NCI-H1694 (cell line): Measurements from ENCODE around the gene CAV3.
"Not testable (repeated sequence)": the region's sequence is repeated elsewhere in the genome, so short reads cannot be mapped to it uniquely, and the experiment has no call there.

Experiments used
- DNase-seq: peaks from one replicate; lab custom pipeline; 2025; lab: John Stamatoyannopoulos, UW

The CAV3 gene

GRCh38 chr3:8733332-8734094 lies at the start of gene CAV3:
CAV3 (plus strand) TSS chr3:8733802; CDS start chr3:8733877, 75 bp downstream.
- DNase-seq, result no peak

- not testable (repeated sequence) for DNase-seq
Observed at GRCh38 chr3:8684992-8685391, 48.6 kb upstream of the CAV3 start.

- DNase-seq, result not testable (repeated sequence)
Observed at GRCh38 chr3:8691295-8691694, 42.3 kb upstream of the CAV3 start.

- no peak for DNase-seq
Observed at GRCh38 chr3:8702560-8702959, 31.0 kb upstream of the CAV3 start.

- DNase-seq, result no peak
Observed at GRCh38 chr3:8705575-8705974, 28.0 kb upstream of the CAV3 start.

GRCh38 chr3:8709287-8709686 lies 24.3 kb upstream of the CAV3 start:
- no peak for DNase-seq

- DNase-seq, result no peak
Observed at GRCh38 chr3:8709801-8710507, 23.6 kb upstream of the CAV3 start.

GRCh38 chr3:8712045-8712907 lies 21.3 kb upstream of the CAV3 start:
- peak; percentile 32 for DNase-seq

GRCh38 chr3:8712908-8713255 lies 20.7 kb upstream of the CAV3 start:
- DNase-seq, result no peak

GRCh38 chr3:8713901-8714759 lies 19.5 kb upstream of the CAV3 start:
- no peak for DNase-seq

GRCh38 chr3:8715757-8716156 lies 17.8 kb upstream of the CAV3 start:
- DNase-seq, result not testable (repeated sequence)

- no peak for DNase-seq
Observed at GRCh38 chr3:8722808-8723207, 10.8 kb upstream of the CAV3 start.

GRCh38 chr3:8723612-8724011 lies 10.0 kb upstream of the CAV3 start:
- no peak for DNase-seq

- no peak for DNase-seq
Observed at GRCh38 chr3:8724108-8724752, 9.4 kb upstream of the CAV3 start.

GRCh38 chr3:8727605-8728512 lies 5.7 kb upstream of the CAV3 start:
- DNase-seq, result no peak

- no peak for DNase-seq
Observed at GRCh38 chr3:8729479-8729878, 4.1 kb upstream of the CAV3 start.

- DNase-seq, result no peak
Observed at GRCh38 chr3:8730656-8731055, 2.9 kb upstream of the CAV3 start.

- DNase-seq, result no peak
Observed at GRCh38 chr3:8732413-8732812, 1.2 kb upstream of the CAV3 start.

GRCh38 chr3:8734137-8734878 lies 706 bp downstream of the CAV3 start:
- DNase-seq, result no peak
